Tibial nerve (tissue), 4 donors: ENCODE measurements around the gene DRC1.

Experiments
- EP300 ChIP-seq, 2 donors: sonication (generic); formaldehyde crosslinking; IDR thresholded peaks; one replicate each; pipeline ENCODE4 v1.6.1; 2017; ENCODE audit warnings: antibody characterized with exemption in 2 of 2, mild to moderate bottlenecking in 1 of 2
- TF ChIP-seq, protein P1 (sequence below), 5 experiments: fragments of 200-600 bp in 3 of 5; fragments of 450-650 bp in 2 of 5; sonication (generic) in 3 of 5; IDR thresholded peaks; one replicate each; pipeline ENCODE4 v1.5.1; 2016 to 2019; ENCODE audit warnings: antibody characterized with exemption in 5 of 5, mild to moderate bottlenecking in 3 of 5, moderate library complexity in 2 of 5

GRCh38 chr2:26478366-26478765, 76.6 kb downstream of the DRC1 start:
- TF ChIP-seq, protein P1, sequence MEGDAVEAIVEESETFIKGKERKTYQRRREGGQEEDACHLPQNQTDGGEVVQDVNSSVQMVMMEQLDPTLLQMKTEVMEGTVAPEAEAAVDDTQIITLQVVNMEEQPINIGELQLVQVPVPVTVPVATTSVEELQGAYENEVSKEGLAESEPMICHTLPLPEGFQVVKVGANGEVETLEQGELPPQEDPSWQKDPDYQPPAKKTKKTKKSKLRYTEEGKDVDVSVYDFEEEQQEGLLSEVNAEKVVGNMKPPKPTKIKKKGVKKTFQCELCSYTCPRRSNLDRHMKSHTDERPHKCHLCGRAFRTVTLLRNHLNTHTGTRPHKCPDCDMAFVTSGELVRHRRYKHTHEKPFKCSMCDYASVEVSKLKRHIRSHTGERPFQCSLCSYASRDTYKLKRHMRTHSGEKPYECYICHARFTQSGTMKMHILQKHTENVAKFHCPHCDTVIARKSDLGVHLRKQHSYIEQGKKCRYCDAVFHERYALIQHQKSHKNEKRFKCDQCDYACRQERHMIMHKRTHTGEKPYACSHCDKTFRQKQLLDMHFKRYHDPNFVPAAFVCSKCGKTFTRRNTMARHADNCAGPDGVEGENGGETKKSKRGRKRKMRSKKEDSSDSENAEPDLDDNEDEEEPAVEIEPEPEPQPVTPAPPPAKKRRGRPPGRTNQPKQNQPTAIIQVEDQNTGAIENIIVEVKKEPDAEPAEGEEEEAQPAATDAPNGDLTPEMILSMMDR (IDR thresholded peaks at IDR 0.05), result no peak
- TF ChIP-seq EP300 (IDR thresholded peaks at IDR 0.05), result no peak
